C1 segment of cervical spinal cord (tissue), 14 donors: ENCODE data around the gene METTL8.
"Not testable (repeated sequence)": the region's sequence is repeated elsewhere in the genome, so short reads cannot be mapped to it uniquely, and the experiment has no call there.

Experiments used
- DNase-seq, 14 donors: peaks; one replicate each; lab custom pipeline; 2025; lab: John Stamatoyannopoulos, UW

METTL8 gene

GRCh38 chr2:171430516-171431410 lies 3.0 kb downstream of the METTL8 start:
- DNase-seq, result no peak

- not testable (repeated sequence) for DNase-seq
Measured at GRCh38 chr2:171422710-171423495, 10.9 kb downstream of the METTL8 start.

- no peak for DNase-seq
Measured at GRCh38 chr2:171420728-171421563, 12.8 kb downstream of the METTL8 start.

- DNase-seq, result no peak
Measured at GRCh38 chr2:171419333-171419732, 14.5 kb downstream of the METTL8 start.

GRCh38 chr2:171416009-171416926 lies 17.5 kb downstream of the METTL8 start:
- peak in 12 of 14 donors; percentile 16 to 91 (median 56) for DNase-seq

GRCh38 chr2:171414645-171415044 lies 19.1 kb downstream of the METTL8 start:
- not testable (repeated sequence) for DNase-seq

- DNase-seq, result no peak
Measured at GRCh38 chr2:171412571-171413175, 21.1 kb downstream of the METTL8 start.

- DNase-seq, result no peak
Measured at GRCh38 chr2:171411791-171412483, 21.9 kb downstream of the METTL8 start.

GRCh38 chr2:171411214-171411613 lies 22.6 kb downstream of the METTL8 start:
- DNase-seq, result no peak

GRCh38 chr2:171410624-171411023 lies 23.2 kb downstream of the METTL8 start:
- no peak for DNase-seq

- DNase-seq, result no peak
Measured at GRCh38 chr2:171410101-171410500, 23.7 kb downstream of the METTL8 start.

GRCh38 chr2:171409436-171409971 lies 24.3 kb downstream of the METTL8 start:
- DNase-seq, result no peak

GRCh38 chr2:171407676-171408044 lies 26.1 kb downstream of the METTL8 start:
- DNase-seq, result no peak

GRCh38 chr2:171407030-171407675 lies 26.6 kb downstream of the METTL8 start:
- no peak for DNase-seq

GRCh38 chr2:171406044-171406443 lies 27.7 kb downstream of the METTL8 start:
- DNase-seq, result no peak

GRCh38 chr2:171405546-171405945 lies 28.2 kb downstream of the METTL8 start:
- DNase-seq, result no peak

GRCh38 chr2:171404719-171405118 lies 29.1 kb downstream of the METTL8 start:
- no peak for DNase-seq

GRCh38 chr2:171404261-171404660 lies 29.5 kb downstream of the METTL8 start:
- no peak for DNase-seq
